Endothelial cell of umbilical vein (primary cell): ENCODE data around the gene PPP1R9A. TPM values are rescaled to one million over a fixed set of nuclear protein-coding genes. Genes with fewer than 3 reads are reported as not detected.

Experiments
- BruUV-seq: library from RNA; stranded (reverse); fragments of 400-500 nt; replicated peaks from 2 replicates; lab custom pipeline; 2021; lab: Mats Ljungman, UMichigan
- CTCF ChIA-PET: fragments of 300-600, 350-600 bp; sonication (Branson Sonifier 250); formaldehyde crosslinking; loops from one replicate; lab custom pipeline; 2021; ENCODE audit warnings: antibody characterized with exemption, inconsistent platforms; lab: Charles Lee
- POLR2A ChIA-PET: fragments of 300-600, 350-600 bp; sonication (Branson Sonifier 250); formaldehyde crosslinking; loops from one replicate; lab custom pipeline; 2021; ENCODE audit warnings: antibody characterized with exemption, inconsistent platforms; lab: Charles Lee
- DNase-seq: peaks from one replicate; pipeline ENCODE4 v3.0.0-alpha.2; 2011; ENCODE audit warnings: low read depth, low spot score
- FAIRE-seq: peaks from 2 replicates; lab custom pipeline; 2011; peaks lifted over from hg19 to GRCh38; lab: Jason Lieb, UNC
- H2AFZ ChIP-seq: 2 replicates; pipeline ENCODE4 v1.6.0; 2012; ENCODE audit warnings: low read depth, low read length, control low read depth, inconsistent platforms
- H3K27ac ChIP-seq: 2 replicates; pipeline ENCODE4 v1.5.1; 2011; ENCODE audit warnings: low read depth, mild to moderate bottlenecking, control low read depth, low read length, moderate library complexity; ENCODE audit not compliant: insufficient read depth
- H3K27me3 ChIP-seq, 2 experiments: 2 replicates each; pipeline versions ENCODE4 v1.6.0 to v1.6.1; 2011; ENCODE audit warnings: low read length in 2 of 2, mixed read lengths in 1 of 2; ENCODE audit not compliant: control insufficient read depth in 2 of 2, insufficient read depth in 2 of 2
- H3K36me3 ChIP-seq, 2 experiments: 2 replicates in 1 of 2; 3 replicates in 1 of 2; pipeline ENCODE4 v1.5.1; 2011; ENCODE audit warnings: low read length in 2 of 2, mild to moderate bottlenecking in 1 of 2, moderate library complexity in 1 of 2; ENCODE audit not compliant: control insufficient read depth in 2 of 2, insufficient read depth in 2 of 2; ENCODE audit errors: extremely low read depth in 1 of 2
- H3K4me1 ChIP-seq: 3 replicates; pipeline ENCODE4 v1.5.1; 2011; ENCODE audit warnings: mild to moderate bottlenecking, low read length; ENCODE audit not compliant: control insufficient read depth, insufficient read depth; ENCODE audit errors: extremely low read depth
- H3K4me2 ChIP-seq: 2 replicates; pipeline ENCODE4 v1.6.1; 2011; ENCODE audit warnings: low read length, control low read depth, mixed read lengths; ENCODE audit not compliant: insufficient read depth
- H3K4me3 ChIP-seq, 3 experiments: fragments of 200-600 bp in 1 of 3; sonication (generic), shearing (Covaris generic) in 1 of 3; replicated peaks in 1 of 3; 2 replicates each; pipeline ENCODE4 v1.5.1; 2011 to 2016; ENCODE audit warnings: control low read depth in 3 of 3, low read length in 3 of 3, mild to moderate bottlenecking in 2 of 3, inconsistent platforms in 1 of 3, low read depth in 1 of 3, moderate library complexity in 1 of 3; ENCODE audit not compliant: insufficient read depth in 1 of 3
- H3K79me2 ChIP-seq: 2 replicates; pipeline ENCODE4 v1.6.0; 2012; ENCODE audit warnings: low read length, inconsistent platforms; ENCODE audit not compliant: control insufficient read depth, insufficient read depth
- H3K9ac ChIP-seq: replicated peaks from 2 replicates; pipeline ENCODE3; 2011; ENCODE audit warnings: low read length, control low read depth; ENCODE audit not compliant: insufficient read depth; ENCODE audit errors: extremely low read depth
- H3K9me1 ChIP-seq: replicated peaks from 3 replicates; pipeline ENCODE4 v1.6.0; 2011; ENCODE audit warnings: mild to moderate bottlenecking, low read length; ENCODE audit not compliant: control insufficient read depth, insufficient read depth; ENCODE audit errors: extremely low read depth
- H3K9me3 ChIP-seq: replicated peaks from 2 replicates; pipeline ENCODE4 v1.5.1; 2012; ENCODE audit warnings: low read length, inconsistent platforms; ENCODE audit not compliant: control insufficient read depth, insufficient read depth
- H4K20me1 ChIP-seq: replicated peaks from 2 replicates; pipeline ENCODE3; 2011; ENCODE audit warnings: mild to moderate bottlenecking, low read length; ENCODE audit not compliant: control insufficient read depth, insufficient read depth; ENCODE audit errors: extremely low read depth
- EZH2 ChIP-seq: IDR thresholded peaks from 2 replicates; pipeline ENCODE4 v1.6.1; 2012; ENCODE audit warnings: borderline replicate concordance, low read depth, mild to moderate bottlenecking, moderate library complexity, low read length, inconsistent platforms; ENCODE audit not compliant: severe bottlenecking
- FOS ChIP-seq: IDR thresholded peaks from 2 replicates; pipeline ENCODE4 v1.6.1; 2011; ENCODE audit warnings: mild to moderate bottlenecking, low read length, moderate library complexity, borderline replicate concordance; ENCODE audit not compliant: insufficient read depth
- GATA2 ChIP-seq: IDR thresholded peaks from 2 replicates; pipeline ENCODE4 v1.7.0; 2011; ENCODE audit warnings: low read depth, mild to moderate bottlenecking, moderate library complexity, mixed read lengths, low read length; ENCODE audit not compliant: insufficient read length, insufficient read depth
- JUN ChIP-seq: IDR thresholded peaks from 2 replicates; pipeline ENCODE4 v1.6.1; 2011; ENCODE audit warnings: borderline replicate concordance, low read depth; ENCODE audit not compliant: insufficient read length, insufficient read depth
- MYC ChIP-seq: IDR thresholded peaks from one replicate; pipeline ENCODE4 v1.6.1; 2011; ENCODE audit warnings: mild to moderate bottlenecking, low read depth, low read length
- POLR2A ChIP-seq: IDR thresholded peaks from 2 replicates; pipeline ENCODE4 v1.6.1; 2012; ENCODE audit warnings: low read depth, mild to moderate bottlenecking, control low read depth, low read length
- POLR2AphosphoS5 ChIP-seq: IDR thresholded peaks from 2 replicates; pipeline ENCODE4 v1.6.1; 2012; ENCODE audit warnings: low read depth, mild to moderate bottlenecking, control low read depth, low read length, moderate library complexity; ENCODE audit not compliant: insufficient read depth
- dilution Hi-C: fragments of 300-500 bp; cut with MboI; formaldehyde crosslinking; loops from one replicate; pipeline ENCODE4 v1.15.0; 2019; ENCODE audit warnings: low sequenced_read_pairs; ENCODE audit not compliant: extremely low pct_ligation_motif_present
- intact Hi-C: fragments of 100-400 bp; cut with micrococcal nuclease; formaldehyde crosslinking; loops from one replicate; pipeline ENCODE4 v1.10.0; 2022
- polyA plus RNA-seq, 4 experiments: library from polyadenylated mRNA; depleted of rRNA in 3 of 4; stranded (reverse) in 3 of 4; unstranded in 1 of 4; fragments of >200 nt; gene quantifications; 2 replicates each; pipeline versions ENCODE4 v1.2.1 to v1.2.3, GENCODE V29; 2011 to 2012; ENCODE audit warnings: missing spikeins in 1 of 4
- total RNA-seq: library from RNA; stranded (reverse); gene quantifications from 2 replicates; pipeline ENCODE4 v1.2.3, GENCODE V29; 2021
- TF ChIP-seq, protein P1 (sequence below): IDR thresholded peaks from 2 replicates; pipeline ENCODE4 v1.6.1; 2011; ENCODE audit not compliant: insufficient read depth, insufficient read length
- TF ChIP-seq, protein P2 (sequence below), 2 donors: IDR thresholded peaks; 1 replicate in 1 of 2; 2 replicates in 1 of 2; pipeline ENCODE4 v1.5.1; 2011; ENCODE audit warnings: low read length in 2 of 2, mild to moderate bottlenecking in 2 of 2, moderate library complexity in 2 of 2, control low read depth in 1 of 2, inconsistent platforms in 1 of 2, low read depth in 1 of 2; ENCODE audit not compliant: insufficient read depth in 1 of 2; ENCODE audit errors: extremely low read depth in 1 of 2

Gene PPP1R9A
- total and polyA plus RNA-seq, 2 donors (not counting 3 experiments of a cell fraction or from before 2014, with no cell fraction given), result 0.50 to 3.0 TPM

DNA sequence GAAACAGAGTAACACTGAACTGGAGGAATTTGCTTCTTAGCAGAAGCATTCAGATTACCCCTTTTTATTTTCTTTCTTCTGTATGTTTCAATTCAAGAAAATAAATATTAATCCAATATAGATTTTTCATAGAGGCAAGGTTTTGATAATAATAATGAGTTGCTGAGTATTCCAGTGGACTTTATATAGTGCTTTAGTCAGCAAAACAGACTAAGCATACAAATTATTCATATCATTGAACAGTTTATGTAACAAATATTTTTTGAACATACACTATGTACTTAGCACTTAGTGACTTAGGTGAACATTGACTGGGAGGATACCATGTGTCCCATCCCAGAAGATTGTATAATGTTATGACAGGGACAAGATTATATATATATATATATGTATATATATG, 32.0 kb downstream of the PPP1R9A start:
- no peak overlapping the region for H3K27ac ChIP-seq
- no peaks in the 10 kb centered on the region for H3K9me1 ChIP-seq
- no peak overlapping the region for H3K9ac ChIP-seq
- H3K4me1 ChIP-seq, result no peaks in the 10 kb centered on the region
- FAIRE-seq (no peak), DNase-seq (no peak)
- ChIA-PET POLR2A (no interaction called here), CTCF (no interaction called here)
- TF ChIP-seq, protein P1, sequence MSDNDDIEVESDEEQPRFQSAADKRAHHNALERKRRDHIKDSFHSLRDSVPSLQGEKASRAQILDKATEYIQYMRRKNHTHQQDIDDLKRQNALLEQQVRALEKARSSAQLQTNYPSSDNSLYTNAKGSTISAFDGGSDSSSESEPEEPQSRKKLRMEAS, result no peak
- TF ChIP-seq POLR2A, result no peak
- TF ChIP-seq JUN, result no peak
- TF ChIP-seq POLR2AphosphoS5, result no peak
- TF ChIP-seq, protein P2, sequence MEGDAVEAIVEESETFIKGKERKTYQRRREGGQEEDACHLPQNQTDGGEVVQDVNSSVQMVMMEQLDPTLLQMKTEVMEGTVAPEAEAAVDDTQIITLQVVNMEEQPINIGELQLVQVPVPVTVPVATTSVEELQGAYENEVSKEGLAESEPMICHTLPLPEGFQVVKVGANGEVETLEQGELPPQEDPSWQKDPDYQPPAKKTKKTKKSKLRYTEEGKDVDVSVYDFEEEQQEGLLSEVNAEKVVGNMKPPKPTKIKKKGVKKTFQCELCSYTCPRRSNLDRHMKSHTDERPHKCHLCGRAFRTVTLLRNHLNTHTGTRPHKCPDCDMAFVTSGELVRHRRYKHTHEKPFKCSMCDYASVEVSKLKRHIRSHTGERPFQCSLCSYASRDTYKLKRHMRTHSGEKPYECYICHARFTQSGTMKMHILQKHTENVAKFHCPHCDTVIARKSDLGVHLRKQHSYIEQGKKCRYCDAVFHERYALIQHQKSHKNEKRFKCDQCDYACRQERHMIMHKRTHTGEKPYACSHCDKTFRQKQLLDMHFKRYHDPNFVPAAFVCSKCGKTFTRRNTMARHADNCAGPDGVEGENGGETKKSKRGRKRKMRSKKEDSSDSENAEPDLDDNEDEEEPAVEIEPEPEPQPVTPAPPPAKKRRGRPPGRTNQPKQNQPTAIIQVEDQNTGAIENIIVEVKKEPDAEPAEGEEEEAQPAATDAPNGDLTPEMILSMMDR (IDR thresholded peaks at IDR 0.05; ENCODE audit: extremely low read depth in 1 of 2, insufficient read depth in 1 of 2, low read depth in 1 of 2, low read length in 2 of 2), result no peak
- TF ChIP-seq GATA2, result no peak
- TF ChIP-seq MYC, result no peak
- TF ChIP-seq FOS, result no peak
- TF ChIP-seq EZH2, result no peak
- H3K9me3 ChIP-seq, result no peaks in the 10 kb centered on the region
- no peaks in the 10 kb centered on the region for H4K20me1 ChIP-seq
- H2AFZ ChIP-seq, result no peak overlapping the region
- no peaks in the 10 kb centered on the region for H3K27me3 ChIP-seq
- no peak overlapping the region for H3K4me2 ChIP-seq
- dilution Hi-C loops, result no loop called here
- intact Hi-C loops, result no loop called here
- no peaks in the 10 kb centered on the region for H3K79me2 ChIP-seq
- no TSS peak for BruUV-seq
- no peak overlapping the region for H3K4me3 ChIP-seq
- H3K36me3 ChIP-seq, result no peaks in the 10 kb centered on the region
